GM12874 (cell line): ENCODE measurements around the gene ATXN7L3.
A peak's percentile ranks its signal among the peaks of the same experiment; 100 is the strongest.

Experiments used
- CTCF ChIP-seq: IDR thresholded peaks from 2 replicates; pipeline ENCODE4 v1.5.1; 2011; ENCODE audit warnings: low read depth, mild to moderate bottlenecking, control low read depth, low read length, moderate library complexity; ENCODE audit not compliant: insufficient read depth

ATXN7L3 gene

GRCh38 chr17:44220213-44221083, 20.8 kb upstream of the ATXN7L3 start:
- TF ChIP-seq CTCF = no peak

GRCh38 chr17:44219616-44220212, 20.0 kb upstream of the ATXN7L3 start, which contains the start of gene UBTF:
UBTF (minus strand) TSS chr17:44219675; CDS start chr17:44218229, 1,446 bp downstream.
- no peak for TF ChIP-seq CTCF

GRCh38 chr17:44219108-44219615, 19.5 kb upstream of the ATXN7L3 start:
- peak; percentile 66 for TF ChIP-seq CTCF

GRCh38 chr17:44218344-44219107, 18.8 kb upstream of the ATXN7L3 start:
- TF ChIP-seq CTCF = peak; percentile 72

- TF ChIP-seq CTCF = no peak
These were observed 18.2 kb upstream of the ATXN7L3 start for GRCh38 chr17:44217738-44218343.

- TF ChIP-seq CTCF = no peak
These were observed 17.0 kb upstream of the ATXN7L3 start for GRCh38 chr17:44216694-44217093.
